IMR-90 (cell line): ENCODE data around the gene SLC6A6. TPM values are rescaled to one million over a fixed set of nuclear protein-coding genes. Genes with fewer than 3 reads are reported as not detected.

Source experiments
- ATAC-seq: fragments of 200-7000 bp; cut with Tn5 transposase; 2 replicates; pipeline ENCODE4 v1.9.1; 2020; ENCODE audit warnings: low read depth, mild to moderate bottlenecking, moderate library complexity
- BruUV-seq: library from RNA; stranded (reverse); fragments of 400-500 nt; replicated peaks from 2 replicates; lab custom pipeline; 2021; lab: Mats Ljungman, UMichigan
- CTCF ChIA-PET: fragments of 300-600 bp; formaldehyde crosslinking; extraction: SDS; loops from one replicate; lab custom pipeline; 2021; ENCODE audit warnings: antibody characterized with exemption; lab: Yijun Ruan, JAX
- POLR2A ChIA-PET: fragments of 300-600 bp; sonication (Branson Sonifier 250); formaldehyde crosslinking; loops from one replicate; lab custom pipeline; 2022; ENCODE audit warnings: antibody characterized with exemption; ENCODE audit not compliant: unreplicated experiment; lab: Charles Lee
- DNase-seq: peaks from one replicate; pipeline ENCODE4 v3.0.0; 2013
- H2AFZ ChIP-seq: replicated peaks from 2 replicates; pipeline ENCODE3; 2013; ENCODE audit warnings: low read length, mild to moderate bottlenecking; ENCODE audit not compliant: poor library complexity
- H2AK5ac ChIP-seq: 2 replicates; pipeline ENCODE4 v1.6.1; 2013; ENCODE audit warnings: low read depth, low read length, inconsistent platforms
- H2AK9ac ChIP-seq: replicated peaks from 2 replicates; pipeline ENCODE3; 2013; ENCODE audit warnings: mild to moderate bottlenecking, low read depth, low read length, moderate library complexity; ENCODE audit not compliant: poor library complexity
- H2BK120ac ChIP-seq: 2 replicates; pipeline ENCODE4 v1.6.1; 2013; ENCODE audit warnings: low read depth, low read length, inconsistent platforms
- H2BK15ac ChIP-seq: 3 replicates; pipeline ENCODE4 v1.6.1; 2013; ENCODE audit warnings: low read depth, low read length, inconsistent platforms
- H2BK20ac ChIP-seq: 2 replicates; pipeline ENCODE4 v1.6.1; 2013; ENCODE audit warnings: low read depth, mild to moderate bottlenecking, inconsistent platforms, low read length, moderate library complexity
- H2BK5ac ChIP-seq: 2 replicates; pipeline ENCODE4 v1.6.1; 2013; ENCODE audit warnings: mild to moderate bottlenecking, low read depth, low read length, inconsistent platforms; ENCODE audit not compliant: poor library complexity, severe bottlenecking
- H3K14ac ChIP-seq: replicated peaks from 2 replicates; pipeline ENCODE4 v1.6.1; 2013; ENCODE audit warnings: low read depth, low read length, inconsistent platforms
- H3K18ac ChIP-seq: 2 replicates; pipeline ENCODE4 v1.6.1; 2013; ENCODE audit warnings: low read depth, low read length, control low read depth
- H3K23ac ChIP-seq: 2 replicates; pipeline ENCODE4 v1.6.1; 2013; ENCODE audit warnings: low read depth, low read length, inconsistent platforms
- H3K27ac ChIP-seq: 2 replicates; pipeline ENCODE4 v1.5.1; 2013; ENCODE audit warnings: mild to moderate bottlenecking, control low read depth, low read length; ENCODE audit not compliant: insufficient read depth
- H3K27me3 ChIP-seq: 2 replicates; pipeline ENCODE4 v1.6.1; 2013; ENCODE audit warnings: low read length; ENCODE audit not compliant: control insufficient read depth, insufficient read depth
- H3K36me3 ChIP-seq: 2 replicates; pipeline ENCODE4 v1.6.1; 2013; ENCODE audit warnings: low read length, mixed read lengths; ENCODE audit not compliant: control insufficient read depth, insufficient read depth
- H3K4ac ChIP-seq: 2 replicates; pipeline ENCODE4 v1.6.1; 2013; ENCODE audit warnings: low read depth, low read length, inconsistent platforms
- H3K4me1 ChIP-seq: 2 replicates; pipeline ENCODE4 v1.6.1; 2013; ENCODE audit warnings: low read length, mixed read lengths; ENCODE audit not compliant: control insufficient read depth, insufficient read depth
- H3K4me2 ChIP-seq: 2 replicates; pipeline ENCODE4 v1.6.1; 2013; ENCODE audit warnings: low read depth, mild to moderate bottlenecking, control low read depth, low read length, moderate library complexity
- H3K4me3 ChIP-seq: 2 replicates; pipeline ENCODE4 v1.5.1; 2013; ENCODE audit warnings: low read depth, mild to moderate bottlenecking, control low read depth, low read length, moderate library complexity; ENCODE audit not compliant: insufficient read depth
- H3K56ac ChIP-seq: 2 replicates; pipeline ENCODE4 v1.6.1; 2013; ENCODE audit warnings: low read length, inconsistent platforms; ENCODE audit not compliant: insufficient read depth; ENCODE audit errors: extremely low read depth
- H3K79me1 ChIP-seq, 2 experiments: 2 replicates each; pipeline ENCODE4 v1.6.1; 2013; ENCODE audit warnings: low read length in 2 of 2, inconsistent platforms in 1 of 2, low read depth in 1 of 2
- H3K9ac ChIP-seq: 2 replicates; pipeline ENCODE4 v1.6.1; 2013; ENCODE audit warnings: low read depth, low read length, control low read depth
- H3K9me1 ChIP-seq: 2 replicates; pipeline ENCODE4 v1.6.1; 2013; ENCODE audit warnings: low read length, inconsistent platforms; ENCODE audit not compliant: insufficient read depth
- H3K9me3 ChIP-seq: 2 replicates; pipeline ENCODE4 v1.6.1; 2013; ENCODE audit warnings: low read length; ENCODE audit not compliant: control insufficient read depth, insufficient read depth
- H4K20me1 ChIP-seq: 2 replicates; pipeline ENCODE4 v1.6.1; 2013; ENCODE audit warnings: low read length, inconsistent platforms; ENCODE audit not compliant: insufficient read depth
- H4K5ac ChIP-seq: 2 replicates; pipeline ENCODE4 v1.6.1; 2013; ENCODE audit warnings: mild to moderate bottlenecking, low read depth, low read length, control low read depth
- H4K8ac ChIP-seq, 2 experiments: 2 replicates each; pipeline ENCODE4 v1.6.1; 2013; ENCODE audit warnings: low read depth in 2 of 2, low read length in 2 of 2, control low read depth in 1 of 2, inconsistent platforms in 1 of 2
- H4K91ac ChIP-seq: 2 replicates; pipeline ENCODE4 v1.6.1; 2013; ENCODE audit warnings: low read depth, low read length, inconsistent platforms; ENCODE audit not compliant: insufficient read depth
- FOS ChIP-seq: fragments of 150-350 bp; IDR thresholded peaks from 2 replicates; pipeline ENCODE4 v1.6.1; 2016; ENCODE audit warnings: low read depth, low read length
- NFE2L2 ChIP-seq: fragments of 150-350 bp; IDR thresholded peaks from 2 replicates; pipeline ENCODE4 v1.6.1; 2016; ENCODE audit warnings: low read depth, mild to moderate bottlenecking, low read length
- POLR2A ChIP-seq: IDR thresholded peaks from 2 replicates; pipeline ENCODE4 v1.6.1; 2012; ENCODE audit warnings: mild to moderate bottlenecking, low read depth, low read length
- RAD21 ChIP-seq: IDR thresholded peaks from 2 replicates; pipeline ENCODE4 v1.6.1; 2012; ENCODE audit warnings: low read length, improper control_type of control experiment
- RCOR1 ChIP-seq: IDR thresholded peaks from 2 replicates; pipeline ENCODE4 v1.6.1; 2012; ENCODE audit warnings: mild to moderate bottlenecking, low read length, improper control_type of control experiment; ENCODE audit not compliant: insufficient replicate concordance
- SMC3 ChIP-seq: fragments of 150-350 bp; IDR thresholded peaks from 2 replicates; pipeline ENCODE4 v1.6.1; 2016; ENCODE audit warnings: low read depth, mild to moderate bottlenecking, antibody characterized with exemption, low read length, moderate library complexity
- WGBS, 2 experiments: methylation state at CpG; one replicate each; pipeline versions ENCODE4 v1.1.5 to v1.1.7; 2013; ENCODE audit warnings: missing lambda C conversion rate in 2 of 2; ENCODE audit not compliant: insufficient read length in 1 of 2; ENCODE audit errors: extremely low coverage in 2 of 2; 5-methylcytosine and 5-hydroxymethylcytosine counted together
- dilution Hi-C: fragments of 300-500 bp; cut with HindIII; formaldehyde crosslinking; loops from one replicate; pipeline ENCODE4 v1.14.3; 2018; ENCODE audit warnings: low sequenced_read_pairs; ENCODE audit not compliant: unreplicated experiment
- in situ Hi-C: fragments of 300-500 bp; cut with MboI; formaldehyde crosslinking; loops from 3 replicates; pipeline ENCODE4 v1.14.3; 2019; ENCODE audit warnings: low sequenced_read_pairs, inconsistent platforms, mixed read lengths
- intact Hi-C: fragments of 100-400 bp; cut with micrococcal nuclease; formaldehyde crosslinking; loops from 2 replicates; pipeline ENCODE4 v1.10.0; 2022
- polyA plus RNA-seq, 3 experiments: library from polyadenylated mRNA; depleted of rRNA; stranded (reverse); fragments of >200 nt; gene quantifications; 2 replicates each; pipeline ENCODE4 v1.2.3, GENCODE V29; 2012; ENCODE audit warnings: low replicate concordance in 1 of 3
- total RNA-seq: library from RNA; depleted of rRNA; stranded (reverse); fragments of >200 nt; gene quantifications from 2 replicates; pipeline ENCODE4 v1.2.3, GENCODE V29; 2012
- TF ChIP-seq, protein P1 (sequence below): fragments of 150-350 bp; IDR thresholded peaks from 2 replicates; pipeline ENCODE4 v1.6.1; 2017; ENCODE audit warnings: mild to moderate bottlenecking, antibody characterized with exemption, low read length, low read depth

SLC6A6 gene
- total and polyA plus RNA-seq, 2 of the 4 experiments (the other 2 are of a cell fraction) = 29.9 to 39.4 TPM

DNA sequence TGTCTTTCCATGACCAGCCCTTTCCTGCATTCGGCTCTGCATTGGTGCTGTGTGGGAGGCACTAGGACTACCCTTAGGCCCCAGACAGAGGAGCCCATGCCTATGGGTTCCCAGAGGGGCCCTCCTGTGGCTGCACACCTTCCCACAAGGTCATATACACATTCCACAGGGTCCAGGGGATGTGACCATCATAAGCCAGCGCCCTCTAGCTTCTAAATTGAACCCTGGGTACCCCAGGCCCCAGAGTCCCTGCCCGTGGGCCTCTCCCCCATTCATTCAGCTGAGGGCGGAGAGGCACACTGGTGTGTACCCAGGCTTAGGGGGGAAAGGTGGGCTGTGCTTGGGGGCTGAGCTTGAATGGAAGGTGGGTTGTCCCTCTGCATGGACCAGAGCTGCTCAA, 10.2 kb upstream of the SLC6A6 start (continued):
- TF ChIP-seq RCOR1 = no peak
- TF ChIP-seq FOS = no peak

DNA sequence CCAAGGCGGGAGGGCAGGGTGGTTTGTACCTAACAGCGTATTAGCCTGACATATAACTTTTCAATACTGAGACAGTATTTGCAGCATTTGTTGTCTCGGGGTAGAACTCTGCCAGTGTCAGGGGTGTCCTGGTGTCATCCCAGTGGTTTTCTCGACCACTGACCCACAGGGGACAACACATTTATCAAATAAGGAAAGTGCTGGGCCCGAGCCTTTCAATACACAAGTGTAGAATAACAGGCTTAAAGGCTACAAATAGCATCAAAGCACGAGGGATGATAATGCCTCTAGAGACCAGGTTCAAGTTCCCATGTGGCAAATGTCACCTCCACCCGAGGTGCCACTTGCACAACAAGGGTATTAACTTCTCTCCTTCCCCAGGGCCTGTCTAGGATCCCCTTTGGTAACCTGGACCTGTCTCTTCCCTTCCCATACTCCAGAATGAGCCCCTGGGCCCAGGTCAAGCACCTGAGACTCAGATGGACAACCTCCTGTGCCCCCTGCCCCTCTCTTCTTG, 9.5 kb upstream of the SLC6A6 start:
- peaks cover 18% of the 10 kb centered on the region for H3K4me1 ChIP-seq
- no peak overlapping the region for H2BK5ac ChIP-seq
- peak overlapping the region; percentile 94; the same call in 1 of the 2 replicates for H2AK5ac ChIP-seq
- H4K20me1 ChIP-seq = no peaks in the 10 kb centered on the region
- H2BK15ac ChIP-seq = peak overlapping the region; percentile 88; the same call in 2 of the 3 replicates
- H4K8ac ChIP-seq = peak overlapping the region; percentile 58 to 85; a peak in 2 of 4 replicates
- WGBS, 2 experiments = 100% methylated on average over 2 of the region's 7 CpGs; no CpG with 5 or more reads in 1 of the 2 experiments
- in situ Hi-C loops (no loop called here), intact Hi-C loops (loop anchor here (1.0 kb wide), 1 partner anchor 190 kb away; no protein-coding TSS in a partner anchor), dilution Hi-C loops (no loop called here)
- BruUV-seq = no TSS peak
- no peaks in the 10 kb centered on the region for H3K9me3 ChIP-seq
- no peak for TF ChIP-seq FOS
- TF ChIP-seq RCOR1 = no peak
- TF ChIP-seq POLR2A = no peak
- TF ChIP-seq, protein P1, sequence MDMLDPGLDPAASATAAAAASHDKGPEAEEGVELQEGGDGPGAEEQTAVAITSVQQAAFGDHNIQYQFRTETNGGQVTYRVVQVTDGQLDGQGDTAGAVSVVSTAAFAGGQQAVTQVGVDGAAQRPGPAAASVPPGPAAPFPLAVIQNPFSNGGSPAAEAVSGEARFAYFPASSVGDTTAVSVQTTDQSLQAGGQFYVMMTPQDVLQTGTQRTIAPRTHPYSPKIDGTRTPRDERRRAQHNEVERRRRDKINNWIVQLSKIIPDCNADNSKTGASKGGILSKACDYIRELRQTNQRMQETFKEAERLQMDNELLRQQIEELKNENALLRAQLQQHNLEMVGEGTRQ = no peak
- no peak for TF ChIP-seq NFE2L2
- no peak for TF ChIP-seq SMC3
- TF ChIP-seq RAD21 = no peak
- H3K4me2 ChIP-seq = no peak overlapping the region
- peak overlapping the region; percentile 67 for H2AFZ ChIP-seq
- H3K23ac ChIP-seq = peak overlapping the region; percentile 90; the same call in 1 of the 2 replicates
- H4K5ac ChIP-seq = peak overlapping the region; percentile 65
- H3K27ac ChIP-seq = no peak overlapping the region
- H3K79me1 ChIP-seq = no peaks in the 10 kb centered on the region
- peak overlapping the region; percentile 93 for H4K91ac ChIP-seq
- CTCF ChIA-PET = interaction anchor here (1.2 kb wide), 1 partner anchor 11 kb away, joined by 4 read pairs; no protein-coding TSS in a partner anchor
- H3K9ac ChIP-seq = no peak overlapping the region
- no peak for DNase-seq
- H2AK9ac ChIP-seq = no peak overlapping the region
- peak overlapping the region; percentile 90 for H3K4ac ChIP-seq
- peak overlapping the region; percentile 83 for H3K18ac ChIP-seq
- peaks cover 13% of the 10 kb centered on the region for H3K9me1 ChIP-seq
- no peaks in the 10 kb centered on the region for H3K27me3 ChIP-seq
- peak overlapping the region; percentile 96 for H2BK20ac ChIP-seq
- H3K36me3 ChIP-seq = no peaks in the 10 kb centered on the region
- H3K14ac ChIP-seq = peak overlapping the region; percentile 80; the same call in 1 of the 2 replicates
- H3K4me3 ChIP-seq = no peak overlapping the region
- ATAC-seq = no peak
- no peak overlapping the region for H3K56ac ChIP-seq
- peak overlapping the region; percentile 90 for H2BK120ac ChIP-seq
- POLR2A ChIA-PET = no interaction called here
